ENCODE measurements around the gene SLC9A9.

SLC9A9 gene

DNA sequence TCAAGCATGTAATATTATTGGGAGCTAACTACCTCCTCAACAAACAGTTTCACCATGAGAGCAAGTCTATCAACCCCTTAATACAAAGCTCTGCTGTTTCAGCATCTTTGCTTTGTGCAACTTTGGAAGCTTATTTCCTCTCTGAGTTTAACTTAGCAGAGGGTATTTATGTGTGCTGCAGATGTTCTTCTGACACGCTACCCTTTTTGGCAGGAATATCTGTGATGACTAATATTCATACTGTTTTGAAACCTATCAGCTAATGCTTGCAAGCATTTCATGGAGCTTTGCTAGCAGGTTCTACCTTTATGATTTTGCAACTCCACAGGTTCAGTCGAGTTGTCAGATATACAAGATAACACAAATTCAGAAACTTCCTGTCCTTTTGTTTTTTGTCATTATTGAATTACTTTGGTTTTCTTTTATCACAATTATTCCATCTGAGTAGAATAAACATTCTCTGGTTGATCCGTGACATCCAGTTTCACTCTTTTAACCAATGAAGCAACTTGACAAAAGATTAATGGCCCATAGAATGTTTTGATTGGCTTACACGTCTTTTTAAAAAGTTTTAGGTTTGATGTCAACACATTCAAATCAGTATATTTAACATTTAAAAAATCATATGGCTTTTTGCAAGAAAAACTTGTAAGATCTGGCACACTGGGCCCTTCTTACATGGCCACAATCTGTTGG lies 1.7 kb upstream of the SLC9A9 start:
- H3K27me3 ChIP-seq (ENCODE audit: insufficient read depth, poor library complexity, severe bottlenecking) = peaks cover 6% of the 10 kb centered on the region
- no peak for DNase-seq (ENCODE audit: low read depth in 1 of 2, low spot score in 1 of 2)
- no peak overlapping the region for H3K27ac ChIP-seq (replicated peaks)
- TF ChIP-seq POLR2AphosphoS5 (IDR thresholded peaks at IDR 0.05; ENCODE audit: low read depth) = no peak
- TF ChIP-seq, protein P1, sequence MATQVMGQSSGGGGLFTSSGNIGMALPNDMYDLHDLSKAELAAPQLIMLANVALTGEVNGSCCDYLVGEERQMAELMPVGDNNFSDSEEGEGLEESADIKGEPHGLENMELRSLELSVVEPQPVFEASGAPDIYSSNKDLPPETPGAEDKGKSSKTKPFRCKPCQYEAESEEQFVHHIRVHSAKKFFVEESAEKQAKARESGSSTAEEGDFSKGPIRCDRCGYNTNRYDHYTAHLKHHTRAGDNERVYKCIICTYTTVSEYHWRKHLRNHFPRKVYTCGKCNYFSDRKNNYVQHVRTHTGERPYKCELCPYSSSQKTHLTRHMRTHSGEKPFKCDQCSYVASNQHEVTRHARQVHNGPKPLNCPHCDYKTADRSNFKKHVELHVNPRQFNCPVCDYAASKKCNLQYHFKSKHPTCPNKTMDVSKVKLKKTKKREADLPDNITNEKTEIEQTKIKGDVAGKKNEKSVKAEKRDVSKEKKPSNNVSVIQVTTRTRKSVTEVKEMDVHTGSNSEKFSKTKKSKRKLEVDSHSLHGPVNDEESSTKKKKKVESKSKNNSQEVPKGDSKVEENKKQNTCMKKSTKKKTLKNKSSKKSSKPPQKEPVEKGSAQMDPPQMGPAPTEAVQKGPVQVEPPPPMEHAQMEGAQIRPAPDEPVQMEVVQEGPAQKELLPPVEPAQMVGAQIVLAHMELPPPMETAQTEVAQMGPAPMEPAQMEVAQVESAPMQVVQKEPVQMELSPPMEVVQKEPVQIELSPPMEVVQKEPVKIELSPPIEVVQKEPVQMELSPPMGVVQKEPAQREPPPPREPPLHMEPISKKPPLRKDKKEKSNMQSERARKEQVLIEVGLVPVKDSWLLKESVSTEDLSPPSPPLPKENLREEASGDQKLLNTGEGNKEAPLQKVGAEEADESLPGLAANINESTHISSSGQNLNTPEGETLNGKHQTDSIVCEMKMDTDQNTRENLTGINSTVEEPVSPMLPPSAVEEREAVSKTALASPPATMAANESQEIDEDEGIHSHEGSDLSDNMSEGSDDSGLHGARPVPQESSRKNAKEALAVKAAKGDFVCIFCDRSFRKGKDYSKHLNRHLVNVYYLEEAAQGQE (IDR thresholded peaks at IDR 0.05; ENCODE audit: insufficient replicate concordance, low read depth) = no peak
- TF ChIP-seq SPI1 (IDR thresholded peaks at IDR 0.05; ENCODE audit: borderline replicate concordance, low read depth) = no peak
- TF ChIP-seq GABPA (IDR thresholded peaks at IDR 0.05; ENCODE audit: low read depth) = no peak
- TF ChIP-seq, protein P2, sequence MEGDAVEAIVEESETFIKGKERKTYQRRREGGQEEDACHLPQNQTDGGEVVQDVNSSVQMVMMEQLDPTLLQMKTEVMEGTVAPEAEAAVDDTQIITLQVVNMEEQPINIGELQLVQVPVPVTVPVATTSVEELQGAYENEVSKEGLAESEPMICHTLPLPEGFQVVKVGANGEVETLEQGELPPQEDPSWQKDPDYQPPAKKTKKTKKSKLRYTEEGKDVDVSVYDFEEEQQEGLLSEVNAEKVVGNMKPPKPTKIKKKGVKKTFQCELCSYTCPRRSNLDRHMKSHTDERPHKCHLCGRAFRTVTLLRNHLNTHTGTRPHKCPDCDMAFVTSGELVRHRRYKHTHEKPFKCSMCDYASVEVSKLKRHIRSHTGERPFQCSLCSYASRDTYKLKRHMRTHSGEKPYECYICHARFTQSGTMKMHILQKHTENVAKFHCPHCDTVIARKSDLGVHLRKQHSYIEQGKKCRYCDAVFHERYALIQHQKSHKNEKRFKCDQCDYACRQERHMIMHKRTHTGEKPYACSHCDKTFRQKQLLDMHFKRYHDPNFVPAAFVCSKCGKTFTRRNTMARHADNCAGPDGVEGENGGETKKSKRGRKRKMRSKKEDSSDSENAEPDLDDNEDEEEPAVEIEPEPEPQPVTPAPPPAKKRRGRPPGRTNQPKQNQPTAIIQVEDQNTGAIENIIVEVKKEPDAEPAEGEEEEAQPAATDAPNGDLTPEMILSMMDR (IDR thresholded peaks at IDR 0.05; ENCODE audit: insufficient read depth, low read length) = no peak
- H3K4me3 ChIP-seq (replicated peaks; ENCODE audit: insufficient read depth, low read length) = no peak overlapping the region

DNA sequence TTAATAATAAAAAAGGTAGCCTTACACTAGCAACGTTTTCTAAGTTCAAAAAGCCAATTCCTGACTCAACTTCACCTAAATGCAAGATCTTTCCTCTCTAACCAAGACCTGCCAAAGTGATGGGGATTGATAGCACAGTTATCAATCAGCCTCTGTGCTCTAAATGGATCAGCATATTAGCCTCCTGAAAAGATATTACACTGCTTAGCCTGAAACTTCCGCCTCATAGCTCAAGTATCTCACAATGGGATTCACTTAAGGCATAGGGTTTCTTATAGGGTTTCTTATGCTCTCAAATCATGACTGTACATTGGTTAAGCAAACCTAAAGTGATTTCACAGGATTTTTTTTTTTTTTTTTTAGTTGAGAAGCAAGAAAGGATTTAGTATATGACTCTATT lies 436 bp upstream of the SLC9A9 start:
- Histone ChIP-seq H3K27ac (replicated peaks) (no peak overlapping the region), H3K27me3 (ENCODE audit: insufficient read depth, poor library complexity, severe bottlenecking) (peaks cover 6% of the 10 kb centered on the region), H3K4me3 (replicated peaks; ENCODE audit: insufficient read depth, low read length) (no peak overlapping the region)
- TF ChIP-seq GABPA (IDR thresholded peaks at IDR 0.05; ENCODE audit: low read depth) = no peak
- no peak for TF ChIP-seq POLR2AphosphoS5 (IDR thresholded peaks at IDR 0.05; ENCODE audit: low read depth)
- no peak for TF ChIP-seq SPI1 (IDR thresholded peaks at IDR 0.05; ENCODE audit: borderline replicate concordance, low read depth)
- TF ChIP-seq, protein P2 (IDR thresholded peaks at IDR 0.05; ENCODE audit: insufficient read depth, low read length) = no peak
- TF ChIP-seq, protein P1 (IDR thresholded peaks at IDR 0.05; ENCODE audit: insufficient replicate concordance, low read depth) = no peak
- DNase-seq (ENCODE audit: low read depth in 1 of 2, low spot score in 1 of 2) = no peak

DNA sequence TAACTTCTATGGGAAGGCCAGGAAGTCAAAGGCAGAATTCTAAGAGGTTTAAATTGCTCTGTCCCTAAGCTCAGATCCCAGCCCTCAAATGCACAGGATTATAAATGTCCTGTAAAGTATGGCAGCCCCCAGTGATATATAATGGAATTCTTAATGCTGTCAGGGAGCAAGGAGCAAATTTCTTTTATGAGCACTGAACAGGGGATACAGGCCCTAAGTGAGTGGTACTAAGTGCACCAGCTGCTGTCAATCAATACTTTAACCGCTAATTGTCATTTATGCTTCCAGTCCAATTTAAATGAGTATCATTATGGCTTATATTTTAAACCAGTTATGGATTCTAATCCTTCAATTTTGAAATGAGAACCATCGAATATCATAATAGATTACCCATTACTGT lies 4.7 kb downstream of the SLC9A9 start:
- TF ChIP-seq, protein P1 (IDR thresholded peaks at IDR 0.05; ENCODE audit: insufficient replicate concordance, low read depth) = no peak
- TF ChIP-seq, protein P2 (IDR thresholded peaks at IDR 0.05; ENCODE audit: insufficient read depth, low read length) = no peak
- TF ChIP-seq GABPA (IDR thresholded peaks at IDR 0.05; ENCODE audit: low read depth) (no peak), POLR2AphosphoS5 (IDR thresholded peaks at IDR 0.05; ENCODE audit: low read depth) (no peak), SPI1 (IDR thresholded peaks at IDR 0.05; ENCODE audit: borderline replicate concordance, low read depth) (no peak)
- H3K27me3 ChIP-seq (ENCODE audit: insufficient read depth, poor library complexity, severe bottlenecking) = peaks cover 6% of the 10 kb centered on the region
- H3K4me3 ChIP-seq (replicated peaks; ENCODE audit: insufficient read depth, low read length) = no peak overlapping the region
- DNase-seq (ENCODE audit: low read depth in 1 of 2, low spot score in 1 of 2) = no peak
- no peak overlapping the region for H3K27ac ChIP-seq (replicated peaks)

Measured in HL-60 (cell line).